Naive B cell (primary cell): Measurements from ENCODE around the gene PTGES3. TPM values are rescaled to one million over a fixed set of nuclear protein-coding genes. Genes with fewer than 3 reads are reported as not detected.

Source experiments
- ATAC-seq, 2 donors: fragments of 150-1000 bp; cut with Tn5 transposase; 2 replicates each; pipeline ENCODE4 v1.10.0; 2021; ENCODE audit warnings: low read depth in 2 of 2, mild to moderate bottlenecking in 2 of 2, moderate library complexity in 2 of 2
- DNase-seq: peaks from one replicate; pipeline ENCODE4 v3.0.0; 2022
- H3K27ac Mint-ChIP-seq, 6 donors: one replicate each; pipeline ENCODE4 v1.8.0; 2020 to 2022; ENCODE audit warnings: mild to moderate bottlenecking in 6 of 6, mixed read lengths in 6 of 6, moderate library complexity in 5 of 6, inconsistent platforms in 2 of 6
- H3K27me3 Mint-ChIP-seq, 3 donors: one replicate each; pipeline ENCODE4 v1.8.0; 2021 to 2022; ENCODE audit warnings: mixed read lengths in 3 of 3, mild to moderate bottlenecking in 1 of 3
- H3K36me3 Mint-ChIP-seq, 2 donors: one replicate each; pipeline ENCODE4 v1.8.0; 2020 to 2022; ENCODE audit warnings: mixed read lengths in 2 of 2, inconsistent platforms in 1 of 2, mild to moderate bottlenecking in 1 of 2
- H3K4me1 Mint-ChIP-seq, 3 donors: one replicate each; pipeline ENCODE4 v1.8.0; 2020 to 2022; ENCODE audit warnings: mixed read lengths in 3 of 3, inconsistent platforms in 1 of 3, mild to moderate bottlenecking in 1 of 3, moderate library complexity in 1 of 3
- H3K4me3 Mint-ChIP-seq, 8 donors: one replicate each; pipeline ENCODE4 v1.8.0; 2020 to 2022; ENCODE audit warnings: mild to moderate bottlenecking in 8 of 8, mixed read lengths in 8 of 8, moderate library complexity in 8 of 8, inconsistent platforms in 2 of 8
- H3K9me3 Mint-ChIP-seq, 7 donors: one replicate each; pipeline ENCODE4 v1.8.0; 2020 to 2022; ENCODE audit warnings: mixed read lengths in 7 of 7, mild to moderate bottlenecking in 5 of 7, inconsistent platforms in 2 of 7, moderate library complexity in 1 of 7
- polyA plus RNA-seq, 6 donors: library from polyadenylated mRNA; unstranded; fragments of 300-500 nt; fragmentation: Illumina TruSeq; gene quantifications; one replicate each; pipeline ENCODE4 v1.2.3, GENCODE V29; 2021; ENCODE audit warnings: low read depth in 6 of 6

Gene PTGES3
- polyA plus RNA-seq, 6 donors from 2014 or later: 176 to 270 (median 203) TPM

GRCh38 chr12:56694161-56694560 is 6.1 kb upstream of the PTGES3 start:
- H3K36me3 Mint-ChIP-seq: no peaks in the 10 kb centered on the region
- H3K27me3 Mint-ChIP-seq: no peaks in the 10 kb centered on the region
- ATAC-seq (no peak), DNase-seq (no peak)
- no peak overlapping the region for H3K4me3 Mint-ChIP-seq
- H3K9me3 Mint-ChIP-seq: no peaks in the 10 kb centered on the region
- peaks cover 0 to 8% (median 4%) of the 10 kb centered on the region in 3 donors for H3K4me1 Mint-ChIP-seq
- no peak overlapping the region for H3K27ac Mint-ChIP-seq

GRCh38 chr12:56688846-56689109 is 694 bp upstream of the PTGES3 start:
- Mint-ChIP-seq H3K4me1 (peaks cover 24 to 53% (median 36%) of the 10 kb centered on the region in 3 donors), H3K27me3 (no peaks in the 10 kb centered on the region), H3K27ac (peak overlapping the region; percentile 97 to 99 (median 99)), H3K9me3 (no peaks in the 10 kb centered on the region), H3K36me3 (no peaks in the 10 kb centered on the region), H3K4me3 (peak overlapping the region; percentile 88 to 99 (median 99))
- ATAC-seq (peak; percentile 1), DNase-seq (no peak)

GRCh38 chr12:56687223-56688128 is 608 bp downstream of the PTGES3 start:
- peak; percentile 68 for DNase-seq
- Mint-ChIP-seq H3K27ac (peak overlapping the region; percentile 97 to 99 (median 99)), H3K4me3 (peak overlapping the region; percentile 88 to 99 (median 99)), H3K36me3 (no peaks in the 10 kb centered on the region), H3K27me3 (no peaks in the 10 kb centered on the region), H3K9me3 (no peaks in the 10 kb centered on the region), H3K4me1 (peaks cover 25 to 65% (median 37%) of the 10 kb centered on the region in 3 donors)
- peak; percentile 54 to 55 for ATAC-seq

- Mint-ChIP-seq H3K36me3 (no peaks in the 10 kb centered on the region), H3K4me3 (peak overlapping the region; percentile 56 to 99 (median 84)), H3K27ac (peak overlapping the region; percentile 77 to 97 (median 87)), H3K4me1 (peaks cover 31 to 81% (median 44%) of the 10 kb centered on the region in 3 donors), H3K9me3 (no peaks in the 10 kb centered on the region), H3K27me3 (no peaks in the 10 kb centered on the region)
- DNase-seq (no peak), ATAC-seq (no peak)
These were observed 3.2 kb downstream of the PTGES3 start for GRCh38 chr12:56684745-56685359.

- H3K27me3 Mint-ChIP-seq: no peaks in the 10 kb centered on the region
- peak overlapping the region in 1 of 6 donors; percentile 97 for H3K27ac Mint-ChIP-seq
- peaks cover 24 to 80% (median 34%) of the 10 kb centered on the region in 3 donors for H3K4me1 Mint-ChIP-seq
- H3K36me3 Mint-ChIP-seq: no peaks in the 10 kb centered on the region
- H3K9me3 Mint-ChIP-seq: no peaks in the 10 kb centered on the region
- peak overlapping the region in 5 of 8 donors; percentile 5 to 65 (median 20) for H3K4me3 Mint-ChIP-seq
- ATAC-seq (no peak), DNase-seq (no peak)
These were observed 5.8 kb downstream of the PTGES3 start for GRCh38 chr12:56682323-56682722.

- no peaks in the 10 kb centered on the region for H3K27me3 Mint-ChIP-seq
- ATAC-seq: no peak
- H3K4me3 Mint-ChIP-seq: peak overlapping the region in 3 of 8 donors; percentile 22 to 57 (median 42)
- H3K27ac Mint-ChIP-seq: peak overlapping the region in 3 of 6 donors; percentile 34 to 79 (median 58)
- H3K36me3 Mint-ChIP-seq: no peaks in the 10 kb centered on the region
- H3K9me3 Mint-ChIP-seq: no peaks in the 10 kb centered on the region
- DNase-seq: no peak
- H3K4me1 Mint-ChIP-seq: peaks cover 17 to 76% (median 30%) of the 10 kb centered on the region in 3 donors
These were observed 8.1 kb downstream of the PTGES3 start for GRCh38 chr12:56679883-56680575.

- H3K27ac Mint-ChIP-seq: peak overlapping the region in 5 of 6 donors; percentile 34 to 92 (median 75)
- H3K9me3 Mint-ChIP-seq: no peaks in the 10 kb centered on the region
- DNase-seq (no peak), ATAC-seq (no peak)
- no peaks in the 10 kb centered on the region for H3K36me3 Mint-ChIP-seq
- no peaks in the 10 kb centered on the region for H3K27me3 Mint-ChIP-seq
- peak overlapping the region in 1 of 8 donors; percentile 41 for H3K4me3 Mint-ChIP-seq
- peaks cover 14 to 70% (median 18%) of the 10 kb centered on the region in 3 donors for H3K4me1 Mint-ChIP-seq
These were observed 9.2 kb downstream of the PTGES3 start for GRCh38 chr12:56678852-56679251.

- Mint-ChIP-seq H3K27ac (peak overlapping the region in 2 of 6 donors; percentile 12 to 41), H3K36me3 (no peaks in the 10 kb centered on the region), H3K4me1 (peaks cover 12 to 65% (median 22%) of the 10 kb centered on the region in 3 donors), H3K9me3 (no peaks in the 10 kb centered on the region), H3K4me3 (no peak overlapping the region), H3K27me3 (no peaks in the 10 kb centered on the region)
- no peak for ATAC-seq
- no peak for DNase-seq
These were observed 10.4 kb downstream of the PTGES3 start for GRCh38 chr12:56677680-56678079.

- H3K27me3 Mint-ChIP-seq: no peaks in the 10 kb centered on the region
- no peak overlapping the region for H3K4me3 Mint-ChIP-seq
- no peaks in the 10 kb centered on the region for H3K9me3 Mint-ChIP-seq
- H3K4me1 Mint-ChIP-seq: peaks cover 9 to 62% (median 24%) of the 10 kb centered on the region in 3 donors
- ATAC-seq (no peak), DNase-seq (no peak)
- H3K27ac Mint-ChIP-seq: peak overlapping the region in 2 of 6 donors; percentile 41 to 69
- no peaks in the 10 kb centered on the region for H3K36me3 Mint-ChIP-seq
These were observed 11.1 kb downstream of the PTGES3 start for GRCh38 chr12:56676851-56677580.

GRCh38 chr12:56671608-56672007 is 16.5 kb downstream of the PTGES3 start:
- H3K4me3 Mint-ChIP-seq: no peak overlapping the region
- peak overlapping the region in 2 of 6 donors; percentile 22 to 45 for H3K27ac Mint-ChIP-seq
- ATAC-seq (no peak), DNase-seq (no peak)
- H3K9me3 Mint-ChIP-seq: no peaks in the 10 kb centered on the region
- peaks cover 0 to 4% of the 10 kb centered on the region in 2 donors for H3K36me3 Mint-ChIP-seq
- peaks cover 4 to 29% (median 19%) of the 10 kb centered on the region in 3 donors for H3K4me1 Mint-ChIP-seq
- no peaks in the 10 kb centered on the region for H3K27me3 Mint-ChIP-seq

GRCh38 chr12:56670836-56671235 is 17.2 kb downstream of the PTGES3 start:
- H3K27ac Mint-ChIP-seq: no peak overlapping the region
- H3K4me1 Mint-ChIP-seq: peaks cover 4 to 24% (median 14%) of the 10 kb centered on the region in 3 donors
- H3K9me3 Mint-ChIP-seq: no peaks in the 10 kb centered on the region
- H3K36me3 Mint-ChIP-seq: peaks cover 0 to 4% of the 10 kb centered on the region in 2 donors
- no peak for ATAC-seq
- DNase-seq: no peak
- H3K27me3 Mint-ChIP-seq: no peaks in the 10 kb centered on the region
- H3K4me3 Mint-ChIP-seq: no peak overlapping the region

GRCh38 chr12:56668197-56668457 is 20.0 kb downstream of the PTGES3 start:
- ATAC-seq: no peak
- Mint-ChIP-seq H3K9me3 (no peaks in the 10 kb centered on the region), H3K4me3 (no peak overlapping the region), H3K4me1 (peaks cover 2 to 13% (median 10%) of the 10 kb centered on the region in 3 donors), H3K36me3 (peaks cover 0 to 6% of the 10 kb centered on the region in 2 donors), H3K27me3 (no peaks in the 10 kb centered on the region), H3K27ac (peak overlapping the region in 1 of 6 donors; percentile 49)
- DNase-seq: no peak
